ENCODE data around the gene CCS.

CCS gene

DNA sequence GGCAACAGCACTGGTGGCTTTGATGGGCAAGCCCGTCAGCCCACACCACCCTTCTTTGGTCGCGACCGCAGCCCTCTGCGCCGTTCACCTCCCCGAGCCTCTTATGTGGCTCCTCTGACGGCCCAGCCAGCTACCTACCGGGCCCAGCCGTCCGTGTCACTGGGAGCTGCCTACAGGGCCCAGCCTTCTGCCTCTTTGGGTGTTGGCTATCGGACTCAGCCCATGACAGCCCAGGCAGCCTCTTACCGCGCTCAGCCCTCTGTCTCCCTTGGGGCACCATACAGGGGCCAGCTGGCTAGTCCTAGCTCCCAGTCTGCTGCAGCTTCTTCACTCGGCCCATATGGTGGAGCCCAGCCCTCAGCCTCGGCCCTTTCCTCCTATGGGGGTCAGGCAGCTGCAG is 31.5 kb downstream of the CCS start:
- Histone ChIP-seq H2AFZ (ENCODE audit: low read depth, low read length, severe bottlenecking) (no peak overlapping the region), H3K27me3 (ENCODE audit: low read length) (no peaks in the 10 kb centered on the region), H3K4me2 (ENCODE audit: low read depth, low read length, poor library complexity, severe bottlenecking) (no peak overlapping the region), H3K4me3 (ENCODE audit: insufficient read depth, low read length, poor library complexity, severe bottlenecking) (no peak overlapping the region), H3K9ac (ENCODE audit: low read length) (no peak overlapping the region), H3K9me3 (ENCODE audit: insufficient read depth, low read length) (no peaks in the 10 kb centered on the region), H3K9me2 (replicated peaks; ENCODE audit: insufficient read depth, low read length) (no peaks in the 10 kb centered on the region), H4K20me1 (ENCODE audit: low read depth, low read length) (peaks cover 49% of the 10 kb centered on the region), H3K27ac (ENCODE audit: low read depth, low read length) (no peak overlapping the region), H3F3A (ENCODE audit: insufficient read depth) (peaks cover 6% of the 10 kb centered on the region; the same call in 1 of the 2 replicates), H3K36me3 (ENCODE audit: low read length) (peaks cover 56% of the 10 kb centered on the region), H3K79me2 (ENCODE audit: insufficient read depth, low read length) (peaks cover 100% of the 10 kb centered on the region)
- TF ChIP-seq, protein P1, sequence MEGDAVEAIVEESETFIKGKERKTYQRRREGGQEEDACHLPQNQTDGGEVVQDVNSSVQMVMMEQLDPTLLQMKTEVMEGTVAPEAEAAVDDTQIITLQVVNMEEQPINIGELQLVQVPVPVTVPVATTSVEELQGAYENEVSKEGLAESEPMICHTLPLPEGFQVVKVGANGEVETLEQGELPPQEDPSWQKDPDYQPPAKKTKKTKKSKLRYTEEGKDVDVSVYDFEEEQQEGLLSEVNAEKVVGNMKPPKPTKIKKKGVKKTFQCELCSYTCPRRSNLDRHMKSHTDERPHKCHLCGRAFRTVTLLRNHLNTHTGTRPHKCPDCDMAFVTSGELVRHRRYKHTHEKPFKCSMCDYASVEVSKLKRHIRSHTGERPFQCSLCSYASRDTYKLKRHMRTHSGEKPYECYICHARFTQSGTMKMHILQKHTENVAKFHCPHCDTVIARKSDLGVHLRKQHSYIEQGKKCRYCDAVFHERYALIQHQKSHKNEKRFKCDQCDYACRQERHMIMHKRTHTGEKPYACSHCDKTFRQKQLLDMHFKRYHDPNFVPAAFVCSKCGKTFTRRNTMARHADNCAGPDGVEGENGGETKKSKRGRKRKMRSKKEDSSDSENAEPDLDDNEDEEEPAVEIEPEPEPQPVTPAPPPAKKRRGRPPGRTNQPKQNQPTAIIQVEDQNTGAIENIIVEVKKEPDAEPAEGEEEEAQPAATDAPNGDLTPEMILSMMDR (IDR thresholded peaks at IDR 0.05; ENCODE audit: insufficient read depth, low read length, poor library complexity, severe bottlenecking), result no peak
- TF ChIP-seq EZH2phosphoT487 (conservative IDR thresholded peaks at IDR 0.05; ENCODE audit: low read length), result no peak

DNA sequence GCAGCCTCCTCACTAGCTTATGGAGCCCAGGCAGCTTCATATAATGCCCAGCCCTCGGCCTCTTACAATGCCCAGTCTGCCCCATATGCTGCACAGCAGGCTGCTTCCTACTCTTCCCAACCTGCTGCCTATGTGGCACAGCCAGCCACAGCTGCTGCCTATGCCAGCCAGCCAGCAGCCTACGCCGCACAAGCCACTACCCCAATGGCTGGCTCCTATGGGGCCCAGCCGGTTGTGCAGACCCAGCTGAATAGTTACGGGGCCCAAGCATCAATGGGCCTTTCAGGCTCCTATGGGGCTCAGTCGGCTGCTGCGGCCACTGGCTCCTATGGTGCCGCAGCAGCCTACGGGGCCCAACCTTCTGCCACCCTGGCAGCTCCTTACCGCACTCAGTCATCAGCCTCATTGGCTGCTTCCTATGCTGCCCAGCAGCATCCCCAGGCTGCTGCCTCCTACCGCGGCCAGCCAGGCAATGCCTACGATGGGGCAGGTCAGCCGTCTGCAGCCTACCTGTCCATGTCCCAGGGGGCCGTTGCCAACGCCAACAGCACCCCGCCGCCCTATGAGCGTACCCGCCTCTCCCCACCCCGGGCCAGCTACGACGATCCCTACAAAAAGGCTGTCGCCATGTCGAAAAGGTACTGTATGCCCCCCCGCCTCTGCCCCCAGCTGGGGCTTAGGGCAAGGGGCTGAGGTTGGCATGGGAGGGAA is 32.2 kb downstream of the CCS start:
- Histone ChIP-seq H3K36me3 (ENCODE audit: low read length) (peaks cover 58% of the 10 kb centered on the region), H2AFZ (ENCODE audit: low read depth, low read length, severe bottlenecking) (no peak overlapping the region), H3K4me3 (ENCODE audit: insufficient read depth, low read length, poor library complexity, severe bottlenecking) (no peak overlapping the region), H3K9ac (ENCODE audit: low read length) (no peak overlapping the region), H3K9me3 (ENCODE audit: insufficient read depth, low read length) (no peaks in the 10 kb centered on the region), H3K27ac (ENCODE audit: low read depth, low read length) (no peak overlapping the region), H3K9me2 (replicated peaks; ENCODE audit: insufficient read depth, low read length) (no peaks in the 10 kb centered on the region), H3K27me3 (ENCODE audit: low read length) (no peaks in the 10 kb centered on the region), H3K4me2 (ENCODE audit: low read depth, low read length, poor library complexity, severe bottlenecking) (no peak overlapping the region), H4K20me1 (ENCODE audit: low read depth, low read length) (peaks cover 50% of the 10 kb centered on the region), H3K79me2 (ENCODE audit: insufficient read depth, low read length) (peaks cover 100% of the 10 kb centered on the region), H3F3A (ENCODE audit: insufficient read depth) (peaks cover 8% of the 10 kb centered on the region; the same call in 1 of the 2 replicates)
- no peak for TF ChIP-seq EZH2phosphoT487 (conservative IDR thresholded peaks at IDR 0.05; ENCODE audit: low read length)
- TF ChIP-seq, protein P1 (IDR thresholded peaks at IDR 0.05; ENCODE audit: insufficient read depth, low read length, poor library complexity, severe bottlenecking), result no peak

DNA sequence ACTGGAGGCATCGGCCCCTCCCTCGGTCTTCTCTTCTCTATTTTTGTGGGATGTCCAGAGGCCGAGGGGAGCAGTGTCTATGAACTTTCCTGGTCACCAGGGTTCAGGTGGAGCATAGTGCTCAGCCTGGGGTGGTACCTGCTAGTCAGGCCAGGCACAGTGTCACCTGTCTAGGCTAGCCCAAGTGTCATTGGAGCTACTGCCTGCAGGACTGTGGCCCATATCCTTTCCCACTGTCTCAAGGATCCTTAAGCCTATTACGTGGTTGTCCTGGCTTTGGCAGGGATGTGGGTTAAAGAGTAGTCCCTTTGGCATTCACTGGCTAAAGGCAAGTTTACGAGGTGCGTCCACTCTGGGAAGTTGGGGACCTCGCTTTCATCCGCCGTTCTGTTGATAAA is 32.8 kb downstream of the CCS start:
- Histone ChIP-seq H3K36me3 (ENCODE audit: low read length) (peaks cover 58% of the 10 kb centered on the region), H3K4me3 (ENCODE audit: insufficient read depth, low read length, poor library complexity, severe bottlenecking) (no peak overlapping the region), H3K4me2 (ENCODE audit: low read depth, low read length, poor library complexity, severe bottlenecking) (no peak overlapping the region)

More for the DNA sequence above, 32.8 kb downstream of the CCS start:
- Histone ChIP-seq H3K27ac (ENCODE audit: low read depth, low read length) (no peak overlapping the region), H2AFZ (ENCODE audit: low read depth, low read length, severe bottlenecking) (no peak overlapping the region), H3K9me3 (ENCODE audit: insufficient read depth, low read length) (no peaks in the 10 kb centered on the region), H3K9me2 (replicated peaks; ENCODE audit: insufficient read depth, low read length) (no peaks in the 10 kb centered on the region), H3F3A (ENCODE audit: insufficient read depth) (peaks cover 8% of the 10 kb centered on the region; the same call in 1 of the 2 replicates), H3K27me3 (ENCODE audit: low read length) (no peaks in the 10 kb centered on the region), H3K9ac (ENCODE audit: low read length) (no peak overlapping the region), H4K20me1 (ENCODE audit: low read depth, low read length) (peaks cover 46% of the 10 kb centered on the region), H3K79me2 (ENCODE audit: insufficient read depth, low read length) (peaks cover 100% of the 10 kb centered on the region)
- no peak for TF ChIP-seq EZH2phosphoT487 (conservative IDR thresholded peaks at IDR 0.05; ENCODE audit: low read length)
- TF ChIP-seq, protein P1 (IDR thresholded peaks at IDR 0.05; ENCODE audit: insufficient read depth, low read length, poor library complexity, severe bottlenecking), result no peak
